Thyroid gland (tissue), 4 donors: ENCODE data around the gene CDC14C. TPM values are rescaled to one million over a fixed set of nuclear protein-coding genes. Genes with fewer than 3 reads are reported as not detected.

Experiments
- DNase-seq, 2 donors: peaks; one replicate each; pipeline ENCODE4 v3.0.0-alpha.2; 2019
- H3K27ac ChIP-seq, 3 donors: fragments of 200-600 bp; sonication (generic); 1 replicate in 2 of 3; 2 replicates in 1 of 3; pipeline ENCODE4 v1.5.1; 2016 to 2019; ENCODE audit warnings: mild to moderate bottlenecking in 1 of 3, moderate library complexity in 1 of 3
- H3K27me3 ChIP-seq: fragments of 200-600 bp; sonication (generic); one replicate; pipeline ENCODE4 v1.5.1; 2019
- H3K36me3 ChIP-seq, 2 donors: fragments of 200-600 bp; sonication (generic); one replicate each; pipeline ENCODE4 v1.5.1; 2016 to 2019
- H3K4me1 ChIP-seq, 2 donors: fragments of 200-600 bp; sonication (generic); one replicate each; pipeline ENCODE4 v1.5.1; 2017 to 2019
- H3K4me3 ChIP-seq, 3 donors: fragments of 200-600 bp; sonication (generic); replicated peaks in 1 of 3; 1 replicate in 2 of 3; 2 replicates in 1 of 3; pipeline ENCODE4 v1.5.1; 2016; ENCODE audit warnings: mild to moderate bottlenecking in 1 of 3
- H3K9me3 ChIP-seq: fragments of 200-600 bp; sonication (generic); one replicate; pipeline ENCODE4 v1.5.1; 2017
- POLR2A ChIP-seq, 2 donors: fragments of 450-650 bp; IDR thresholded peaks; one replicate each; pipeline ENCODE4 v1.6.1; 2017; ENCODE audit warnings: antibody characterized with exemption in 2 of 2, mild to moderate bottlenecking in 2 of 2, moderate library complexity in 1 of 2
- WGBS, 2 donors: methylation state at CpG; one replicate each; pipeline ENCODE4 v1.1.5; 2017; 5-methylcytosine and 5-hydroxymethylcytosine counted together
- intact Hi-C: fragments of 100-400 bp; cut with DNase I; formaldehyde crosslinking; loops from one replicate; pipeline ENCODE4 v1.15.1; 2023
- total RNA-seq, 4 donors: library from RNA; depleted of rRNA; stranded (reverse); fragments of >200 nt; gene quantifications; one replicate each; pipeline ENCODE4 v1.2.3, GENCODE V29; 2016
- TF ChIP-seq, protein P1 (sequence below), 6 experiments: fragments of 200-600 bp in 3 of 6; fragments of 450-650 bp in 3 of 6; sonication (generic) in 3 of 6; IDR thresholded peaks; one replicate each; pipeline ENCODE4 v1.5.1; 2016 to 2019; ENCODE audit warnings: antibody characterized with exemption in 6 of 6, mild to moderate bottlenecking in 2 of 6, inconsistent platforms in 1 of 6, moderate library complexity in 1 of 6

Gene CDC14C
- total RNA-seq, 4 donors from 2014 or later, result not detected

DNA sequence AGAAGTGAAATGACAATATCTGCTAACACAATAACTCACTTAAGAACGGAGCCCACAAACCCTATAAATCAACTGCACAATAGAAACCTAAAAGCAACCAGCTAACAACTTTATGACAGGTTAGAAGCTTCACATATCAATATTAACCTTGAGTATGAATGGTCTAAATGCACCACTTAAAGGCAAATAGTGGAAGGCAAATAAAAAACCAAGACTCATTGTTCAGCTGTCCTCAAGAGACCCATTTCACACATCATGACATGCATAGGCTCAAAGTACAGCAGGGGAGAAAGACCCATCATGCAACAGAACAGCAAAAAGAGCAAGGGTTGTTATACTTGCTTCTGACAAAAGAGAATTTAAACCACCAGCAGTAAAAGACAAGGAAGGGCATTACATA, 46.8 kb downstream of the CDC14C start:
- H3K36me3 ChIP-seq, result no peaks in the 10 kb centered on the region
- intact Hi-C loops, result no loop called here
- TF ChIP-seq, protein P1, sequence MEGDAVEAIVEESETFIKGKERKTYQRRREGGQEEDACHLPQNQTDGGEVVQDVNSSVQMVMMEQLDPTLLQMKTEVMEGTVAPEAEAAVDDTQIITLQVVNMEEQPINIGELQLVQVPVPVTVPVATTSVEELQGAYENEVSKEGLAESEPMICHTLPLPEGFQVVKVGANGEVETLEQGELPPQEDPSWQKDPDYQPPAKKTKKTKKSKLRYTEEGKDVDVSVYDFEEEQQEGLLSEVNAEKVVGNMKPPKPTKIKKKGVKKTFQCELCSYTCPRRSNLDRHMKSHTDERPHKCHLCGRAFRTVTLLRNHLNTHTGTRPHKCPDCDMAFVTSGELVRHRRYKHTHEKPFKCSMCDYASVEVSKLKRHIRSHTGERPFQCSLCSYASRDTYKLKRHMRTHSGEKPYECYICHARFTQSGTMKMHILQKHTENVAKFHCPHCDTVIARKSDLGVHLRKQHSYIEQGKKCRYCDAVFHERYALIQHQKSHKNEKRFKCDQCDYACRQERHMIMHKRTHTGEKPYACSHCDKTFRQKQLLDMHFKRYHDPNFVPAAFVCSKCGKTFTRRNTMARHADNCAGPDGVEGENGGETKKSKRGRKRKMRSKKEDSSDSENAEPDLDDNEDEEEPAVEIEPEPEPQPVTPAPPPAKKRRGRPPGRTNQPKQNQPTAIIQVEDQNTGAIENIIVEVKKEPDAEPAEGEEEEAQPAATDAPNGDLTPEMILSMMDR (IDR thresholded peaks at IDR 0.05), result no peak
- H3K27me3 ChIP-seq, result no peaks in the 10 kb centered on the region
- H3K9me3 ChIP-seq, result no peaks in the 10 kb centered on the region
- DNase-seq, result no peak
- no peak overlapping the region for H3K27ac ChIP-seq
- H3K4me1 ChIP-seq, result peaks cover 0 to 9% of the 10 kb centered on the region in 2 donors
- WGBS, 2 donors, result 80 to 94% methylated on average over 1 of the region's 1 CpG
- H3K4me3 ChIP-seq, result no peak overlapping the region

DNA sequence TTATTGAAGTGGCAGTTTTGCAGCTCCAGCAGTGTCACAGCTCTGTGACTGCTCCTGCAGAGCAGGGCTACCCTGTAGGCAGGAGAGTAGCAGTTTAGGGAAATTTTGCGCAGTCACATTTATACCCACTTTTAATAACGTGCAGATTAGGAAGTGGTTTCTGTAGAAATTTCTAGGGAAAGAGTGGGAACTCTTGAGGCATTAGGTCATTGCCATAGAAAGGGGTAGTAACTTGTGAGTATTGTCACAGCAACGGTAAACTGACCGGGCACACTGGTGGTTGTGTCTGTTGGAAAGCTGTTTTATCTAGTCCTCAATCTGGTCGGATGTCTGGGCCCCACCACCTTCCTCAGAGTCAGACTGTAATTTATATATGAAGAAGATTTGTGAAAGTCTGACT, 51.9 kb downstream of the CDC14C start:
- no peaks in the 10 kb centered on the region for H3K36me3 ChIP-seq
- no peak overlapping the region for H3K4me3 ChIP-seq
- H3K4me1 ChIP-seq, result no peaks in the 10 kb centered on the region
- TF ChIP-seq, protein P1 (IDR thresholded peaks at IDR 0.05), result no peak
- TF ChIP-seq POLR2A (IDR thresholded peaks at IDR 0.05), result no peak
- WGBS, 2 donors, result 71 to 84% methylated on average over 5 of the region's 5 CpGs
- no peak for DNase-seq
- no peak overlapping the region for H3K27ac ChIP-seq
- H3K27me3 ChIP-seq, result no peaks in the 10 kb centered on the region
- H3K9me3 ChIP-seq, result no peaks in the 10 kb centered on the region
- intact Hi-C loops, result no loop called here

DNA sequence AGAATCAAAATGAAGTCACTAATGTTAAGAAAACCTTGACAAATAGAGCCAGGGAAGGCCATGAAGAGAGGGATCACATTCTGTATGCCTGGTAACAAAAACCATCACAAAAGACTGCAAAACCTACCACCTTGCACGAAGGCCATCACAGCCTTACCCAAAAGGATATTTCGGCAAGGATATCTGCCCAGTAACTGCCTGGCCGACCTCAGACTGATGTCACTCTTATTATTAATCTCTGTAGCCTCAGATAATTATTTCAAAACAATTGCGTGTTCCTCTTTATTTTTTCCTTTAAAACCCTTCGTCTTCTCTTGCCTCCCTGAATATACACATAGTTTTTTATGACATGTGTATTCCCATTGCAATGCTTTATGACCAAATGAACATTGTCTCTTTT, 52.5 kb downstream of the CDC14C start:
- Histone ChIP-seq H3K4me1 (no peaks in the 10 kb centered on the region), H3K27me3 (no peaks in the 10 kb centered on the region), H3K27ac (no peak overlapping the region), H3K4me3 (no peak overlapping the region), H3K36me3 (no peaks in the 10 kb centered on the region), H3K9me3 (no peaks in the 10 kb centered on the region)
- DNase-seq, result no peak
- TF ChIP-seq, protein P1 (IDR thresholded peaks at IDR 0.05), result no peak
- TF ChIP-seq POLR2A (IDR thresholded peaks at IDR 0.05), result no peak
- WGBS, 2 donors, result 68 to 81% methylated on average over 5 of the region's 5 CpGs
- intact Hi-C loops, result no loop called here
